ENCODE measurements around the gene DNAJC4.
"Not testable (repeated sequence)": the region's sequence is repeated elsewhere in the genome, so short reads cannot be mapped to it uniquely, and the experiment has no call there.

Gene DNAJC4

GRCh38 chr11:64244966-64245365 lies 14.6 kb downstream of the DNAJC4 start:
- no peak for DNase-seq (ENCODE audit: low spot score)

- DNase-seq (ENCODE audit: low spot score) = no peak
These were observed 15.1 kb downstream of the DNAJC4 start for GRCh38 chr11:64245401-64245796.

- no peak for DNase-seq (ENCODE audit: low spot score)
These were observed 15.7 kb downstream of the DNAJC4 start for GRCh38 chr11:64245797-64246620.

- not testable (repeated sequence) for DNase-seq (ENCODE audit: low spot score)
These were observed 16.2 kb downstream of the DNAJC4 start for GRCh38 chr11:64246621-64246870.

- DNase-seq (ENCODE audit: low spot score) = peak; percentile 86
These were observed 16.8 kb downstream of the DNAJC4 start, which contains the start of gene PPP1R14B for GRCh38 chr11:64246871-64247728. PPP1R14B (minus strand) TSS chr11:64246943; CDS start chr11:64246673, 270 bp downstream.

- DNase-seq (ENCODE audit: low spot score) = no peak
These were observed 17.6 kb downstream of the DNAJC4 start for GRCh38 chr11:64247729-64248531.

- DNase-seq (ENCODE audit: low spot score) = no peak
These were observed 18.2 kb downstream of the DNAJC4 start for GRCh38 chr11:64248578-64248977.

- no peak for DNase-seq (ENCODE audit: low spot score)
These were observed 18.7 kb downstream of the DNAJC4 start for GRCh38 chr11:64249038-64249437.

GRCh38 chr11:64249563-64250414 lies 19.4 kb downstream of the DNAJC4 start:
- DNase-seq (ENCODE audit: low spot score) = no peak

GRCh38 chr11:64250415-64251015 lies 20.2 kb downstream of the DNAJC4 start:
- peak; percentile 54 for DNase-seq (ENCODE audit: low spot score)

GRCh38 chr11:64251016-64251752 lies 20.8 kb downstream of the DNAJC4 start, which contains the start of gene PLCB3:
PLCB3 (plus strand) TSS chr11:64251530; CDS start chr11:64251650, 120 bp downstream.
- peak; percentile 72 for DNase-seq (ENCODE audit: low spot score)

GRCh38 chr11:64251753-64252002 lies 21.3 kb downstream of the DNAJC4 start:
- DNase-seq (ENCODE audit: low spot score) = no peak

GRCh38 chr11:64252003-64252872 lies 21.9 kb downstream of the DNAJC4 start:
- no peak for DNase-seq (ENCODE audit: low spot score)

GRCh38 chr11:64253043-64253442 lies 22.7 kb downstream of the DNAJC4 start:
- no peak for DNase-seq (ENCODE audit: low spot score)

GRCh38 chr11:64253481-64253880 lies 23.1 kb downstream of the DNAJC4 start:
- DNase-seq (ENCODE audit: low spot score) = no peak

GRCh38 chr11:64254326-64254725 lies 24.0 kb downstream of the DNAJC4 start:
- no peak for DNase-seq (ENCODE audit: low spot score)

- no peak for DNase-seq (ENCODE audit: low spot score)
These were observed 25.1 kb downstream of the DNAJC4 start for GRCh38 chr11:64255135-64256128.

GRCh38 chr11:64256300-64256699 lies 26.0 kb downstream of the DNAJC4 start:
- DNase-seq (ENCODE audit: low spot score) = no peak

All from SK-N-DZ (cell line).